A673 (cell line): ENCODE results near the gene DNM2.

Experiments
- EZH2 ChIP-seq: fragments of 200-600 bp; sonication (generic); IDR thresholded peaks from 2 replicates; pipeline ENCODE4 v1.6.1; 2017; ENCODE audit warnings: borderline replicate concordance, low read depth, mild to moderate bottlenecking, mixed read lengths, antibody characterized with exemption, low read length; ENCODE audit not compliant: poor library complexity, severe bottlenecking
- TF ChIP-seq, protein P1 (sequence below): fragments of 300-800, 200-600 bp; sonication (generic); conservative IDR thresholded peaks from 2 replicates; pipeline ENCODE4 v1.5.1; 2017; ENCODE audit warnings: low read depth, mild to moderate bottlenecking, antibody characterized with exemption, low read length, moderate library complexity, mixed read lengths

GRCh38 chr19:10747674-10748073, 29.8 kb downstream of the DNM2 start:
- TF ChIP-seq, protein P1, sequence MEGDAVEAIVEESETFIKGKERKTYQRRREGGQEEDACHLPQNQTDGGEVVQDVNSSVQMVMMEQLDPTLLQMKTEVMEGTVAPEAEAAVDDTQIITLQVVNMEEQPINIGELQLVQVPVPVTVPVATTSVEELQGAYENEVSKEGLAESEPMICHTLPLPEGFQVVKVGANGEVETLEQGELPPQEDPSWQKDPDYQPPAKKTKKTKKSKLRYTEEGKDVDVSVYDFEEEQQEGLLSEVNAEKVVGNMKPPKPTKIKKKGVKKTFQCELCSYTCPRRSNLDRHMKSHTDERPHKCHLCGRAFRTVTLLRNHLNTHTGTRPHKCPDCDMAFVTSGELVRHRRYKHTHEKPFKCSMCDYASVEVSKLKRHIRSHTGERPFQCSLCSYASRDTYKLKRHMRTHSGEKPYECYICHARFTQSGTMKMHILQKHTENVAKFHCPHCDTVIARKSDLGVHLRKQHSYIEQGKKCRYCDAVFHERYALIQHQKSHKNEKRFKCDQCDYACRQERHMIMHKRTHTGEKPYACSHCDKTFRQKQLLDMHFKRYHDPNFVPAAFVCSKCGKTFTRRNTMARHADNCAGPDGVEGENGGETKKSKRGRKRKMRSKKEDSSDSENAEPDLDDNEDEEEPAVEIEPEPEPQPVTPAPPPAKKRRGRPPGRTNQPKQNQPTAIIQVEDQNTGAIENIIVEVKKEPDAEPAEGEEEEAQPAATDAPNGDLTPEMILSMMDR = no peak
- TF ChIP-seq EZH2 = no peak
